ENCODE results near the gene MGAT3. TPM values are rescaled to one million over a fixed set of nuclear protein-coding genes. Genes with fewer than 3 reads are reported as not detected.
"Not testable (repeated sequence)": the region's sequence is repeated elsewhere in the genome, so short reads cannot be mapped to it uniquely, and the experiment has no call there.

Gene MGAT3
- total and polyA plus RNA-seq, 12 donors, result 0.42 to 6.9 (median 1.7) TPM

DNA sequence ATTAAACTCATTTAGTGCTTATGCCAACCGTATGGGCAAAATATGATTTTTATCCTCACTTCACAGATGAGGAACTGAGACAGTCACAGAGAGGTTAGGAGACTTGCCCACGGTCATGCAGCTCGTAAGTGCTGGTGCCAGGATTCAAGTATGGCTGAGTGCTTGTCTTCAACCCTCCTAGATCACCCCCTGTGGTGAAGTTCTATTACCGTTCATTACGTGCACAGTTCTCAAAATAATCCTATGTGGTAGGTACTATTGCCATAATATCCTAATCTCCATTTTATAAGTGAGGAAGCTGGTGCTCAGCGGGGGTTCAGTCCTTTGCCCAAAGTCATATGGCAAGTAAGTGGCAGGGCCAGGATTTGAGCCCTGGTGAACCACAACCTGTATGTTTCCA is 46.8 kb downstream of the MGAT3 start:
- Histone ChIP-seq H3K27me3 (no peaks in the 10 kb centered on the region), H3K27ac (peak overlapping the region in 1 of 5 donors; percentile 95), H3K9me3 (replicated peaks in 1 of 3) (no peaks in the 10 kb centered on the region), H3K36me3 (replicated peaks in 1 of 2) (peaks cover 0 to 43% of the 10 kb centered on the region in 2 donors), H3K4me3 (peak overlapping the region in 1 of 4 donors; percentile 90), H3K4me1 (replicated peaks in 1 of 2) (peaks cover 24% of the 10 kb centered on the region in 2 donors)
- TF ChIP-seq CTCF (IDR thresholded peaks at IDR 0.05) (no peak), POLR2A (IDR thresholded peaks at IDR 0.05) (no peak)
- intact Hi-C loops (cut with DNase I), result loop anchor here in 1 of 2 donors (2.0 kb wide), 1 partner anchor 15 kb away; no protein-coding TSS in a partner anchor
- peak in 1 of 7 donors; percentile 11 for DNase-seq
- WGBS, 4 donors, result 41 to 75% (median 60%) methylated on average over 6 of the region's 6 CpGs

GRCh38 chr22:39504071-39504470 is 47.3 kb downstream of the MGAT3 start:
- Histone ChIP-seq H3K9me3 (replicated peaks in 1 of 3) (no peaks in the 10 kb centered on the region), H3K4me1 (replicated peaks in 1 of 2) (peaks cover 24% of the 10 kb centered on the region in 2 donors), H3K36me3 (replicated peaks in 1 of 2) (peaks cover 0 to 47% of the 10 kb centered on the region in 2 donors), H3K27me3 (no peaks in the 10 kb centered on the region), H3K4me3 (no peak overlapping the region), H3K27ac (no peak overlapping the region)
- WGBS, 4 donors, result 90 to 95% (median 93%) methylated on average over 16 of the region's 16 CpGs
- intact Hi-C loops (cut with DNase I), result no loop called here
- DNase-seq, result peak in 1 of 7 donors; percentile 12
- TF ChIP-seq CTCF (IDR thresholded peaks at IDR 0.05), result no peak
- TF ChIP-seq POLR2A (IDR thresholded peaks at IDR 0.05), result no peak

DNA sequence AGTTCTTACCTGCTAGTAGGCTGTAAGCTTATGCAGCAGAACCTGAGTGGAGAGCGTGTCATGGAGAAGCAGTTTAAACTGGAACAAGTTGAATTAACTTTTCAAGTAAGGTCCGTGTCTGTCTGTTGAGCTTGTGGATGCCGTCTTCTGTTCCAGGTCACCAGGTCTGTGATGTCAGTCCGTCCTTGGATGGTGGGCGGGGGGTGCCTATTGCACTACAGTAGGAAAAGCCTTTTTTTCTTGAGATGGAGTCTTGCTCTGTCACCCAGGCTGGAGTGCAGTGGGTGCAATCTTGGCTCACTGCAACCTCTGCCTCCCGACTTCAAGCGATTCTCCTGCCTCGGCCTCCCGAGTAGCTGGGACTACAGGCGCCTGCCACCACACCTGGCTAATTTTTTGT is 50.2 kb downstream of the MGAT3 start:
- peaks cover 0 to 76% of the 10 kb centered on the region in 2 donors for H3K36me3 ChIP-seq (replicated peaks in 1 of 2)
- H3K27ac ChIP-seq; intact Hi-C loops (cut with DNase I); DNase-seq; H3K27me3 ChIP-seq; H3K4me3 ChIP-seq; H3K9me3 ChIP-seq (replicated peaks in 1 of 3): not testable (repeated sequence)
- WGBS, 4 donors, result 60 to 82% (median 68%) methylated on average over 10 of the region's 10 CpGs
- H3K4me1 ChIP-seq (replicated peaks in 1 of 2), result peaks cover 10 to 14% of the 10 kb centered on the region in 2 donors

DNA sequence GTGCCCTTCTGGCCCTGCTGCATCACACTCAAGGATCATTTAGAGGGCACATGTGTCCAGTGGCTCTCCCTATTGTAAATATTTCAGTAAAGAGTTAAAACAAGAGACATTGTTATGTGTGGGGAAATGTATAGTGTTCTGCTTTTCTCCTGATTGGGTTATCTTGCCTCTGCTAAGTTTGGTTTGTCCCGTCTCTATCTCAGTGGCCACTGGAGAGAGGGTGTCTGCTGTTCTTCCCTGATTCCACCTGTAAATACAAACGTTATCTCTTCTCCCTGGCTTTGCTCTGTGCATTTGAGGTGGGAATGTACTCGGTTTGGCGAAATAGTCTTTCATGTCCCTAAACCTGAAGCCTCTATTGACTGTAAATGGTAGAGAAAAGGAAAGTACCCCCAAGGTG is 51.6 kb downstream of the MGAT3 start:
- 70 to 83% (median 72%) methylated on average over 4 of the region's 4 CpGs for WGBS, 4 donors
- no peak for TF ChIP-seq CTCF (IDR thresholded peaks at IDR 0.05)
- no peak for TF ChIP-seq POLR2A (IDR thresholded peaks at IDR 0.05)
- Histone ChIP-seq H3K36me3 (replicated peaks in 1 of 2) (peaks cover 0 to 89% of the 10 kb centered on the region in 2 donors), H3K9me3 (replicated peaks in 1 of 3) (no peaks in the 10 kb centered on the region), H3K4me1 (replicated peaks in 1 of 2) (peaks cover 5 to 6% of the 10 kb centered on the region in 2 donors), H3K27ac (no peak overlapping the region), H3K27me3 (no peaks in the 10 kb centered on the region), H3K4me3 (no peak overlapping the region)
- no peak for DNase-seq
- intact Hi-C loops (cut with DNase I), result no loop called here

- H3K27me3 ChIP-seq, result no peaks in the 10 kb centered on the region
- peaks cover 0 to 93% of the 10 kb centered on the region in 2 donors for H3K36me3 ChIP-seq (replicated peaks in 1 of 2)
- TF ChIP-seq POLR2A (IDR thresholded peaks at IDR 0.05) (no peak), CTCF (IDR thresholded peaks at IDR 0.05) (no peak)
- WGBS, 4 donors, result 87 to 95% (median 87%) methylated on average over 4 of the region's 4 CpGs
- no peaks in the 10 kb centered on the region for H3K9me3 ChIP-seq (replicated peaks in 1 of 3)
- DNase-seq, result no peak
- intact Hi-C loops (cut with DNase I), result loop anchor here in 1 of 2 donors (10.0 kb wide), 1 partner anchor 166 kb away; the partner anchor contains the start of gene SYNGR1
- no peaks in the 10 kb centered on the region for H3K4me1 ChIP-seq (replicated peaks in 1 of 2)
- H3K4me3 ChIP-seq, result no peak overlapping the region
- H3K27ac ChIP-seq, result no peak overlapping the region
Measured at GRCh38 chr22:39510529-39511149, 53.8 kb downstream of the MGAT3 start.

Measured in adrenal gland (tissue), 12 donors.